Tibial nerve (tissue), 4 donors: Measurements from ENCODE around the gene VEGFA. TPM values are rescaled to one million over a fixed set of nuclear protein-coding genes. Genes with fewer than 3 reads are reported as not detected.

Source experiments
- DNase-seq, 2 donors: peaks; one replicate each; pipeline ENCODE4 v3.0.0-alpha.2; 2019; ENCODE audit warnings: low spot score in 2 of 2
- H3K27ac ChIP-seq, 4 donors: fragments of 200-600 bp; sonication (generic) in 3 of 4; one replicate each; pipeline ENCODE4 v1.5.1; 2017 to 2019; ENCODE audit warnings: mild to moderate bottlenecking in 1 of 4
- H3K27me3 ChIP-seq, 2 donors: fragments of 200-600 bp; sonication (generic) in 1 of 2; one replicate each; pipeline versions ENCODE4 v1.5.1 to v1.6.0; 2017 to 2019
- H3K36me3 ChIP-seq, 3 donors: fragments of 200-600 bp; sonication (generic); one replicate each; pipeline ENCODE4 v1.5.1; 2018 to 2019
- H3K4me1 ChIP-seq, 4 donors: fragments of 200-600 bp; sonication (generic) in 3 of 4; one replicate each; pipeline ENCODE4 v1.5.1; 2017 to 2019
- H3K4me3 ChIP-seq, 4 donors: fragments of 200-600 bp; sonication (generic) in 3 of 4; one replicate each; pipeline ENCODE4 v1.5.1; 2017 to 2019; ENCODE audit warnings: mild to moderate bottlenecking in 1 of 4, moderate library complexity in 1 of 4
- H3K9me3 ChIP-seq, 4 donors: fragments of 200-600 bp; sonication (generic) in 3 of 4; one replicate each; pipeline ENCODE4 v1.5.1; 2017 to 2019
- EP300 ChIP-seq, 2 donors: sonication (generic); formaldehyde crosslinking; IDR thresholded peaks; one replicate each; pipeline ENCODE4 v1.6.1; 2017; ENCODE audit warnings: antibody characterized with exemption in 2 of 2, mild to moderate bottlenecking in 1 of 2
- POLR2A ChIP-seq, 2 donors: fragments of 450-650 bp; IDR thresholded peaks; one replicate each; pipeline ENCODE4 v1.6.1; 2017; ENCODE audit warnings: antibody characterized with exemption in 2 of 2, mild to moderate bottlenecking in 2 of 2, moderate library complexity in 2 of 2
- WGBS, 2 donors: methylation state at CpG; one replicate each; pipeline ENCODE4 v1.1.5; 2018; 5-methylcytosine and 5-hydroxymethylcytosine counted together
- total RNA-seq, 4 donors: library from RNA; depleted of rRNA; stranded (reverse); fragments of >200 nt; gene quantifications; one replicate each; pipeline ENCODE4 v1.1.0, GENCODE V29; 2016
- TF ChIP-seq, protein P1 (sequence below), 5 experiments: fragments of 200-600 bp in 3 of 5; fragments of 450-650 bp in 2 of 5; sonication (generic) in 3 of 5; IDR thresholded peaks; one replicate each; pipeline ENCODE4 v1.5.1; 2016 to 2019; ENCODE audit warnings: antibody characterized with exemption in 5 of 5, mild to moderate bottlenecking in 3 of 5, moderate library complexity in 2 of 5

The VEGFA gene
- total RNA-seq, 4 donors from 2014 or later: 175 to 220 (median 177) TPM

DNA sequence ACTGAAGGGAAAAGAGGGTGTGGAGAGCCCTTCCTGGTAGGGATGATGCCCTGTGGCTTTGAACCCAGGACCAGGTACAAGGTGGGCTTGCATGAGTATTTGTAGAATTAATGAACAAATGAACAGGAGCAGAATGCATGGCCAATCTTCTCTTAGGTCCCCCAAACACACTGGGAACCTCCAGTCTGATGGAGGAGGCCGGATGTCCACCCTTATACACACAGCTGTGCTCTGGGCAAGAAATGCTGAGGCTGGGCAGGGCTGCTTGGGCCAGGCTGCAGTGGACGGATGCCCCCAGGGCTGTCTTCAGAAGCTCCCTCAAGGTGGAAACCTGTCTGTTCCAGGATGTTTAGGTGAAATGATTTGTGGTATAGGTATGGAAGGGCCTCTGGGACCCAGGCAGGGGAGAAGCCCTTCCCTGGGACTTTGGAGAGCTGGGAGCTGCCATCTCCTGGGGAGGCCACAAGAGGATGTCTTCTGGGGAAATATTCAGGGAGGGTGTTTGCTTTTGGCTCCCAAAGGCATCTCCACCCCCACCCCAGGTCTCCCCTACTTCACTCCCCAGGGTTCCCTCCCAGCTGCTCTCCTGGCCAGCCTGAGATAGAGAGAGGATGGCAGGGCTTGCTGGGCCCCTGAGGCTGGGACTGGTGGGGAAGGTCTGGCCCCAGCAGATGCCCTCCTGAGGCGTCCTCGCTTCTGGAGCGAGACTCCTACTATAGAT, 23.3 kb downstream of the VEGFA start:
- 64 to 74% methylated on average over 5 of the region's 5 CpGs for WGBS, 2 donors
- no peak for DNase-seq
- no peak for TF ChIP-seq EP300 (IDR thresholded peaks at IDR 0.05)
- TF ChIP-seq, protein P1, sequence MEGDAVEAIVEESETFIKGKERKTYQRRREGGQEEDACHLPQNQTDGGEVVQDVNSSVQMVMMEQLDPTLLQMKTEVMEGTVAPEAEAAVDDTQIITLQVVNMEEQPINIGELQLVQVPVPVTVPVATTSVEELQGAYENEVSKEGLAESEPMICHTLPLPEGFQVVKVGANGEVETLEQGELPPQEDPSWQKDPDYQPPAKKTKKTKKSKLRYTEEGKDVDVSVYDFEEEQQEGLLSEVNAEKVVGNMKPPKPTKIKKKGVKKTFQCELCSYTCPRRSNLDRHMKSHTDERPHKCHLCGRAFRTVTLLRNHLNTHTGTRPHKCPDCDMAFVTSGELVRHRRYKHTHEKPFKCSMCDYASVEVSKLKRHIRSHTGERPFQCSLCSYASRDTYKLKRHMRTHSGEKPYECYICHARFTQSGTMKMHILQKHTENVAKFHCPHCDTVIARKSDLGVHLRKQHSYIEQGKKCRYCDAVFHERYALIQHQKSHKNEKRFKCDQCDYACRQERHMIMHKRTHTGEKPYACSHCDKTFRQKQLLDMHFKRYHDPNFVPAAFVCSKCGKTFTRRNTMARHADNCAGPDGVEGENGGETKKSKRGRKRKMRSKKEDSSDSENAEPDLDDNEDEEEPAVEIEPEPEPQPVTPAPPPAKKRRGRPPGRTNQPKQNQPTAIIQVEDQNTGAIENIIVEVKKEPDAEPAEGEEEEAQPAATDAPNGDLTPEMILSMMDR (IDR thresholded peaks at IDR 0.05): no peak
- no peak for TF ChIP-seq POLR2A (IDR thresholded peaks at IDR 0.05)

DNA sequence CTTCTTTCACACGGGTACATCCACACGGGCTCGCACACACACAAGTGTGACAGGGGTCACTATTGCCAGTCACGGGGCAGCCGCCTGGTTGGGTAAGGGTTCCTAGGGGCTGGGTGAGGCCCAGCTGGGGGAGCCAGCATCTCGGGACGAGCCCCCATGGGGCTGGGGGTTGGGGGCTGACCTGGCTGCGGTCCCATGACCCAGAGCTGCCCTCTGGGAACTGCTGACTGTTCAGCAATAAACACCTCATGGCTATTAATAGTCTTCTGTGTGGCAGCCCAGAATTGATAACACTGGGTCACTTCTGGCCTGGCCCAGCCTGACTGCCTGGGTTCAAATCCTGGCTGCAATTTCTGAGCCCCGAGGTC, 23.8 kb downstream of the VEGFA start:
- WGBS, 2 donors: 64 to 80% methylated on average over 2 to 7 of the region's 9 CpGs
- no peak for DNase-seq
- TF ChIP-seq, protein P1 (IDR thresholded peaks at IDR 0.05): no peak
- no peak for TF ChIP-seq POLR2A (IDR thresholded peaks at IDR 0.05)
- TF ChIP-seq EP300 (IDR thresholded peaks at IDR 0.05): no peak
- Histone ChIP-seq H3K4me3 (no peak overlapping the region), H3K9me3 (no peaks in the 10 kb centered on the region), H3K27ac (no peak overlapping the region), H3K27me3 (no peaks in the 10 kb centered on the region), H3K36me3 (no peaks in the 10 kb centered on the region), H3K4me1 (no peaks in the 10 kb centered on the region)

More for the DNA sequence above, 23.3 kb downstream of the VEGFA start:
- Histone ChIP-seq H3K4me3 (no peak overlapping the region), H3K9me3 (no peaks in the 10 kb centered on the region), H3K27ac (no peak overlapping the region), H3K4me1 (no peaks in the 10 kb centered on the region), H3K36me3 (no peaks in the 10 kb centered on the region), H3K27me3 (no peaks in the 10 kb centered on the region)

DNA sequence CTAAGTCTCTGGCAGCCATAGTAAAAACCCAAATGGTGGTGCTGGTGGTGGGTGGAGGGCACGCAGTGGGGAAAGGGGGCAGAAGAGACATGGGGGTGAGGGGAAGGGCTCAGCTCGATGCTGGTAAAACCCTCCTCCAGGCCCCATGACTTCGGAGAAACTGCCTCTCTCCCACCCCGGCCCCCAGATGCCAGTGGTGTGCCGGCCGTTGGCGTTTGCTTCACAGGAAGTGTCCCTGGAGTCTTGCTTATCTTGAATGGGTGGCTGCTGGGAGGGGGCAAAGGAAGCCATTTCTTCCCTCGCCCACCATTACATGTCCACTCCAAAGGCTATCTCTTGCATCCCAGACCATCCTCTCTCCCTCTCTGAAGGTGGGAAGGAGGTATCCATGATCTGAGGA, 25.4 kb downstream of the VEGFA start:
- WGBS, 2 donors: 77 to 83% methylated on average over 8 of the region's 8 CpGs
- Histone ChIP-seq H3K27me3 (no peaks in the 10 kb centered on the region), H3K9me3 (no peaks in the 10 kb centered on the region), H3K36me3 (no peaks in the 10 kb centered on the region), H3K27ac (no peak overlapping the region), H3K4me1 (no peaks in the 10 kb centered on the region), H3K4me3 (no peak overlapping the region)
- no peak for DNase-seq
- TF ChIP-seq POLR2A (IDR thresholded peaks at IDR 0.05) (no peak), EP300 (IDR thresholded peaks at IDR 0.05) (no peak)
- TF ChIP-seq, protein P1 (IDR thresholded peaks at IDR 0.05): no peak

DNA sequence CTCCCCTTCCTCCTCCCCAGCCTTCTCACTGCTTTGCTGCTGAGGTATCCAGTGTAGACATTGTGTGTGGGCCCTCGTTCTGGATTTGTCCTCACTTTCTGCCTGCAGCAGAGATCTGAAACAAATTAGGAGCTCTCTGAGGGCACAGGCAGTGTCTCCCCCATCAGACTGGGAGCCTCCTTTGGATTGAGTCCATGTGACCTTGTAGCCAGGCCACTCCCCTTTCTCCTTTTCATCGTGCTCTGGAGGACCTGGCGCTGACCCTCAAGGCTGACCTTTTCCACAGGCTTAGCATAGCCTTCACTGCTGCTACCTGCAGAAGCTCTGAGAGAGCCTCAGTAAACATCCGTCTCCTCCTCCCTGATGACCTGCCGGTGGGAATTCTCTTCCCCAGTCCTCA, 26.2 kb downstream of the VEGFA start:
- H3K27ac ChIP-seq: no peak overlapping the region
- H3K36me3 ChIP-seq: no peaks in the 10 kb centered on the region
- WGBS, 2 donors: 71 to 80% methylated on average over 5 of the region's 5 CpGs
- no peak overlapping the region for H3K4me3 ChIP-seq
- no peak for TF ChIP-seq EP300 (IDR thresholded peaks at IDR 0.05)
- TF ChIP-seq, protein P1 (IDR thresholded peaks at IDR 0.05): no peak
- TF ChIP-seq POLR2A (IDR thresholded peaks at IDR 0.05): no peak
- H3K4me1 ChIP-seq: no peaks in the 10 kb centered on the region
- no peak for DNase-seq
- H3K27me3 ChIP-seq: no peaks in the 10 kb centered on the region
- H3K9me3 ChIP-seq: no peaks in the 10 kb centered on the region

DNA sequence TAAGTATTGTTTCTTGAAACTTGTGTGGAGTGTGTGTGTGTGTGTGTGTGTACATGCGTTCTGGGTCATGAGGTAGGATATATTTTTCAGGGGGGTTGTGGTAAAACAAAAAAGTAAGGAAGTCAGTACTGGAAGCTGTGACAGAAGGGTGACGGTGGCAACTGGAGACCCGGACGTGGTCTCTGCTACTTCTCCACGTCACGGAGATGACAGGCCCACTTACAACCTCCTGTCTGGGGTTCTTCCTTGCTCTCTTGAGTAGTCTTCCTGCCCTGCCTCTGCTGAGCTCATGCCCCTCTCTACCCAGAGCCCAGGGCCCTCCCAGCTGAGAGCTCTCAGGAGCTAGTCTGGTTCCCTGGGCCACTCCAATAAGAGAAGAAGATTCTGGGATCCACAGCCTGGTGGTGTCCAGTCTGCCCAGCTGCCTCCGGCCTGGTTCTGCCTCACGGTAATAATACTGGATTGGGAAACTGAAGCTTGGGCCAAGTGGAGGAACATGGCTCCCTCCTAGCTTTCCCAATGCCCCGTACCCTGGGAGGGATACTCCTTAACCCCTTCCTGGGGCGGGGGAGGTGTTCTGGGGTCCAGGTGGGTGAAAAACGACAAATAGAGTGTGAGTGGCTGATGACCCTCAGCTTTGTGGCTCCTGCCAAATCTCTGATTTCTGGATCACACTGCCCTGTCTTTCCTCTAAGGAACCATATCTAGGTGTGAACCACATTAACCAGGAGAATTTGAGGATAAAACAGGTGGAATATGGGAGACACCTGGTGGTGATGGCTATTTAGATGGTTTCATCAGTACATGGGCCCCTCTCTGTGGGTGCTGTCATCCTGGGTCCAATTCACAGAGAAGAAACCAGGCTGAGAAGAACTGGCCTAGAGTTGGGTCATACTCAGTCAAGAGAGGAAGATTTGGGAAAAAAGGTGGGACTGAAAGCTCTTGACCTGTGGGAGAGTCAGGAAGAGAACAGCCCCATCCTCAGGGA, 27.2 kb downstream of the VEGFA start:
- no peaks in the 10 kb centered on the region for H3K9me3 ChIP-seq
- no peaks in the 10 kb centered on the region for H3K27me3 ChIP-seq
- H3K27ac ChIP-seq: no peak overlapping the region
- no peak for DNase-seq
- 84 to 90% methylated on average over 11 of the region's 11 CpGs for WGBS, 2 donors
- H3K4me1 ChIP-seq: peaks cover 0 to 5% (median 0%) of the 10 kb centered on the region in 4 donors
- no peaks in the 10 kb centered on the region for H3K36me3 ChIP-seq
- TF ChIP-seq, protein P1 (IDR thresholded peaks at IDR 0.05): no peak
- no peak for TF ChIP-seq POLR2A (IDR thresholded peaks at IDR 0.05)
- no peak for TF ChIP-seq EP300 (IDR thresholded peaks at IDR 0.05)
- no peak overlapping the region for H3K4me3 ChIP-seq
